ENCODE data around the gene RHBDL3.

RHBDL3 gene

DNA sequence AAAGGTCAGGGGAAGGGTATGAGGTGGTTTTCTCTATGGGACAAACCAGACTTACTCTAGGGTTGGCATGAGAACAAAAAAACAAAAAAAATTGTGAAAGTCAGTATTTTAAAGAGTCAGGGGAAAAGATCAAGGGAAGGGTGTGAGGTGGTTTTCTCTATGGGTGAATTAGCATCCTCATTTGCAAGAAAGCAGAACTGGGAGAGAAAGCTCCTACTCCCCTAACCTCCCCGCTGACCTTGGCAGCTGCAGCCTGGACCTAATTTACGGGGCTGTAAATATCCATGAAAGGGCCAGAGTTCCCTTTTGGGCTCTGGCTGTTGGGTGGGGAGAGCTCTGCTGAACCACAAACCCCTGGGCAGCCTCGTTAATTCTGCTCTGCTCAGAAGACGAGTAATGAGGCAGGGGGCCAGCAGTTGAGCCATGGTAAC is 10.6 kb downstream of the RHBDL3 start:
- Histone ChIP-seq H3K36me3 (ENCODE audit: low read length) (no peaks in the 10 kb centered on the region), H3K79me2 (ENCODE audit: insufficient read depth, low read length) (no peaks in the 10 kb centered on the region), H3F3A (ENCODE audit: insufficient read depth) (no peaks in the 10 kb centered on the region), H3K9ac (ENCODE audit: low read length) (no peak overlapping the region), H3K4me3 (ENCODE audit: insufficient read depth, low read length, poor library complexity, severe bottlenecking) (no peak overlapping the region), H4K20me1 (ENCODE audit: low read depth, low read length) (no peaks in the 10 kb centered on the region), H3K9me2 (replicated peaks; ENCODE audit: insufficient read depth, low read length) (no peaks in the 10 kb centered on the region), H3K27ac (ENCODE audit: low read depth, low read length) (no peak overlapping the region), H2AFZ (ENCODE audit: low read depth, low read length, severe bottlenecking) (no peak overlapping the region), H3K9me3 (ENCODE audit: insufficient read depth, low read length) (no peaks in the 10 kb centered on the region), H3K27me3 (ENCODE audit: low read length) (no peaks in the 10 kb centered on the region), H3K4me2 (ENCODE audit: low read depth, low read length, poor library complexity, severe bottlenecking) (no peak overlapping the region)
- no peak for TF ChIP-seq EZH2phosphoT487 (conservative IDR thresholded peaks at IDR 0.05; ENCODE audit: low read length)
- no peak for TF ChIP-seq CTCF (IDR thresholded peaks at IDR 0.05; ENCODE audit: insufficient read depth, low read length, poor library complexity, severe bottlenecking)

- TF ChIP-seq EZH2phosphoT487 (conservative IDR thresholded peaks at IDR 0.05; ENCODE audit: low read length) = no peak
- no peak for TF ChIP-seq CTCF (IDR thresholded peaks at IDR 0.05; ENCODE audit: insufficient read depth, low read length, poor library complexity, severe bottlenecking)
- Histone ChIP-seq H3K36me3 (ENCODE audit: low read length) (no peaks in the 10 kb centered on the region), H3K27me3 (ENCODE audit: low read length) (no peaks in the 10 kb centered on the region), H3K4me2 (ENCODE audit: low read depth, low read length, poor library complexity, severe bottlenecking) (no peak overlapping the region), H2AFZ (ENCODE audit: low read depth, low read length, severe bottlenecking) (no peak overlapping the region), H3K4me3 (ENCODE audit: insufficient read depth, low read length, poor library complexity, severe bottlenecking) (no peak overlapping the region), H3K9ac (ENCODE audit: low read length) (no peak overlapping the region), H3F3A (ENCODE audit: insufficient read depth) (no peaks in the 10 kb centered on the region), H4K20me1 (ENCODE audit: low read depth, low read length) (no peaks in the 10 kb centered on the region), H3K27ac (ENCODE audit: low read depth, low read length) (no peak overlapping the region), H3K9me2 (replicated peaks; ENCODE audit: insufficient read depth, low read length) (no peaks in the 10 kb centered on the region), H3K79me2 (ENCODE audit: insufficient read depth, low read length) (no peaks in the 10 kb centered on the region), H3K9me3 (ENCODE audit: insufficient read depth, low read length) (no peaks in the 10 kb centered on the region)
Observed at GRCh38 chr17:32277284-32277683, 11.7 kb downstream of the RHBDL3 start.

DNA sequence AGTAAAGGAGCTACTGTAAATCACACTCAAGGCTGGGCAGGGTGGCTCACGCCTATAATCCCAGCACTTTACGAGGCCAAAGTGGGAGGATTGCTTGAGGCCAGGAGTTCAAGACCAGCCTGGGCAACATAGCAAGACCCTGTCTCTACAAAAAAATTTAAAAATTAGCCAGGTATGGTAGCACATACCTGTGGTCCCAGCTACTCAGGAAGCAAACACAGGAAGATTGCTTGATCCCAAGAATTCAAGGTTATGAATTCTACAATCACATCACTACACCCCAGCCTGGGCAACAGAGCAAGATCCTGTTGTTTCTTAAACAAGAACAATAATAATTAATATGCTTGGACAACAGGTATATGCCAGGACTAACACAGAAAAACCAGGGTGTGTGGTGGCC is 13.2 kb downstream of the RHBDL3 start:
- TF ChIP-seq CTCF (IDR thresholded peaks at IDR 0.05; ENCODE audit: insufficient read depth, low read length, poor library complexity, severe bottlenecking) (no peak), EZH2phosphoT487 (conservative IDR thresholded peaks at IDR 0.05; ENCODE audit: low read length) (no peak)
- no peaks in the 10 kb centered on the region for H4K20me1 ChIP-seq (ENCODE audit: low read depth, low read length)
- no peaks in the 10 kb centered on the region for H3K9me2 ChIP-seq (replicated peaks; ENCODE audit: insufficient read depth, low read length)
- H3K9me3 ChIP-seq (ENCODE audit: insufficient read depth, low read length) = no peaks in the 10 kb centered on the region
- H3K4me3 ChIP-seq (ENCODE audit: insufficient read depth, low read length, poor library complexity, severe bottlenecking) = no peak overlapping the region
- H3K9ac ChIP-seq (ENCODE audit: low read length) = no peak overlapping the region
- H3K79me2 ChIP-seq (ENCODE audit: insufficient read depth, low read length) = no peaks in the 10 kb centered on the region
- H3K27me3 ChIP-seq (ENCODE audit: low read length) = no peaks in the 10 kb centered on the region
- no peaks in the 10 kb centered on the region for H3F3A ChIP-seq (ENCODE audit: insufficient read depth)
- H2AFZ ChIP-seq (ENCODE audit: low read depth, low read length, severe bottlenecking) = no peak overlapping the region
- H3K27ac ChIP-seq (ENCODE audit: low read depth, low read length) = no peak overlapping the region
- H3K36me3 ChIP-seq (ENCODE audit: low read length) = no peaks in the 10 kb centered on the region
- no peak overlapping the region for H3K4me2 ChIP-seq (ENCODE audit: low read depth, low read length, poor library complexity, severe bottlenecking)

Data from SU-DHL-6 (cell line).